Measurements from ENCODE around the gene CPT1C. TPM values are rescaled to one million over a fixed set of nuclear protein-coding genes. Genes with fewer than 3 reads are reported as not detected.

CPT1C gene
- total and polyA plus RNA-seq, 2 donors (not counting 3 experiments of a cell fraction or from before 2014, with no cell fraction given), result 45.7 to 80.8 TPM

- dilution Hi-C loops (cut with MboI; ENCODE audit: extremely low pct_ligation_motif_present, low sequenced_read_pairs) (no loop called here), intact Hi-C loops (cut with micrococcal nuclease) (loop anchor here (5.0 kb wide), 1 partner anchor 120 kb away; no protein-coding TSS in a partner anchor)
- H3K9ac ChIP-seq (replicated peaks; ENCODE audit: extremely low read depth, insufficient read depth, low read length), result no peak overlapping the region
- no peaks in the 10 kb centered on the region for H4K20me1 ChIP-seq (replicated peaks; ENCODE audit: control insufficient read depth, extremely low read depth, insufficient read depth, low read length)
- H3K79me2 ChIP-seq (ENCODE audit: control insufficient read depth, insufficient read depth, low read length), result peaks cover 2% of the 10 kb centered on the region
- no peaks in the 10 kb centered on the region for H3K27me3 ChIP-seq (ENCODE audit: control insufficient read depth in 2 of 2, insufficient read depth in 2 of 2, low read length in 2 of 2)
- no TSS peak for BruUV-seq (replicated peaks)
- peak overlapping the region in 1 of 3 experiments; percentile 4 for H3K4me3 ChIP-seq (replicated peaks in 1 of 3; ENCODE audit: insufficient read depth in 1 of 3, low read depth in 1 of 3, low read length in 3 of 3)
- peaks cover 2 to 25% of the 10 kb centered on the region in 2 experiments for H3K36me3 ChIP-seq (ENCODE audit: control insufficient read depth in 2 of 2, extremely low read depth in 1 of 2, insufficient read depth in 2 of 2, low read length in 2 of 2)
- no peak overlapping the region for H2AFZ ChIP-seq (ENCODE audit: low read depth, low read length)
- ChIA-PET POLR2A (no interaction called here), CTCF (no interaction called here)
- FAIRE-seq, result peak; percentile 87
- H3K4me1 ChIP-seq (ENCODE audit: control insufficient read depth, extremely low read depth, insufficient read depth, low read length), result peaks cover 40% of the 10 kb centered on the region
- H3K4me2 ChIP-seq (ENCODE audit: insufficient read depth, low read length), result peak overlapping the region; percentile 28
- TF ChIP-seq POLR2A (IDR thresholded peaks at IDR 0.05; ENCODE audit: low read depth, low read length), result peak; percentile 15
- TF ChIP-seq, protein P1, sequence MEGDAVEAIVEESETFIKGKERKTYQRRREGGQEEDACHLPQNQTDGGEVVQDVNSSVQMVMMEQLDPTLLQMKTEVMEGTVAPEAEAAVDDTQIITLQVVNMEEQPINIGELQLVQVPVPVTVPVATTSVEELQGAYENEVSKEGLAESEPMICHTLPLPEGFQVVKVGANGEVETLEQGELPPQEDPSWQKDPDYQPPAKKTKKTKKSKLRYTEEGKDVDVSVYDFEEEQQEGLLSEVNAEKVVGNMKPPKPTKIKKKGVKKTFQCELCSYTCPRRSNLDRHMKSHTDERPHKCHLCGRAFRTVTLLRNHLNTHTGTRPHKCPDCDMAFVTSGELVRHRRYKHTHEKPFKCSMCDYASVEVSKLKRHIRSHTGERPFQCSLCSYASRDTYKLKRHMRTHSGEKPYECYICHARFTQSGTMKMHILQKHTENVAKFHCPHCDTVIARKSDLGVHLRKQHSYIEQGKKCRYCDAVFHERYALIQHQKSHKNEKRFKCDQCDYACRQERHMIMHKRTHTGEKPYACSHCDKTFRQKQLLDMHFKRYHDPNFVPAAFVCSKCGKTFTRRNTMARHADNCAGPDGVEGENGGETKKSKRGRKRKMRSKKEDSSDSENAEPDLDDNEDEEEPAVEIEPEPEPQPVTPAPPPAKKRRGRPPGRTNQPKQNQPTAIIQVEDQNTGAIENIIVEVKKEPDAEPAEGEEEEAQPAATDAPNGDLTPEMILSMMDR (IDR thresholded peaks at IDR 0.05; ENCODE audit: extremely low read depth in 1 of 2, insufficient read depth in 1 of 2, low read depth in 1 of 2, low read length in 2 of 2), result no peak
- TF ChIP-seq EZH2 (IDR thresholded peaks at IDR 0.05; ENCODE audit: borderline replicate concordance, low read depth, low read length, severe bottlenecking), result no peak
- TF ChIP-seq POLR2AphosphoS5 (IDR thresholded peaks at IDR 0.05; ENCODE audit: insufficient read depth, low read depth, low read length), result no peak
- peak; percentile 44 for TF ChIP-seq MYC (IDR thresholded peaks at IDR 0.05; ENCODE audit: low read depth, low read length)
- no peak for TF ChIP-seq GATA2 (IDR thresholded peaks at IDR 0.05; ENCODE audit: insufficient read depth, insufficient read length, low read depth, low read length)
- TF ChIP-seq, protein P2, sequence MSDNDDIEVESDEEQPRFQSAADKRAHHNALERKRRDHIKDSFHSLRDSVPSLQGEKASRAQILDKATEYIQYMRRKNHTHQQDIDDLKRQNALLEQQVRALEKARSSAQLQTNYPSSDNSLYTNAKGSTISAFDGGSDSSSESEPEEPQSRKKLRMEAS (IDR thresholded peaks at IDR 0.05; ENCODE audit: insufficient read depth, insufficient read length), result no peak
- TF ChIP-seq JUN (IDR thresholded peaks at IDR 0.05; ENCODE audit: borderline replicate concordance, insufficient read depth, insufficient read length, low read depth), result no peak
- TF ChIP-seq FOS (IDR thresholded peaks at IDR 0.05; ENCODE audit: borderline replicate concordance, insufficient read depth, low read length), result no peak
- H3K9me3 ChIP-seq (replicated peaks; ENCODE audit: control insufficient read depth, insufficient read depth, low read length), result no peaks in the 10 kb centered on the region
- no peaks in the 10 kb centered on the region for H3K9me1 ChIP-seq (replicated peaks; ENCODE audit: control insufficient read depth, extremely low read depth, insufficient read depth, low read length)
- DNase-seq (ENCODE audit: low read depth, low spot score), result peak; percentile 51
- no peak overlapping the region for H3K27ac ChIP-seq (ENCODE audit: insufficient read depth, low read depth, low read length)
These were observed 3.2 kb upstream of the CPT1C start for GRCh38 chr19:49687566-49688316.
